ENCODE measurements around the gene CCR5. TPM values are rescaled to one million over a fixed set of nuclear protein-coding genes. Genes with fewer than 3 reads are reported as not detected.

The CCR5 gene
- total and polyA plus RNA-seq, 9 of the 15 experiments (the other 6 are each of a cell fraction or from before 2014, with no cell fraction given): not detected

- TF ChIP-seq MYC (IDR thresholded peaks at IDR 0.05; ENCODE audit: low read depth, low read length) (no peak), MYC (CRISPR knock-in tag; IDR thresholded peaks at IDR 0.05; ENCODE audit: borderline replicate concordance, low read depth) (no peak)
Measured at GRCh38 chr3:46372492-46373359, 2.0 kb downstream of the CCR5 start (continued).

- intact Hi-C loops (cut with micrococcal nuclease): loop anchor here (5.0 kb wide), 3 partner anchors 53 to 297 kb away; no protein-coding TSS in a partner anchor
- Histone ChIP-seq H3K27me3 (ENCODE audit: control insufficient read depth in 2 of 2, insufficient read depth in 2 of 2, low read length in 2 of 2) (peaks cover 19 to 37% of the 10 kb centered on the region in 2 experiments; a peak in 4 of 5 replicates), H3K4me1 (replicated peaks in 1 of 2; ENCODE audit: control insufficient read depth in 2 of 2, insufficient read depth in 2 of 2, low read length in 2 of 2) (no peaks in the 10 kb centered on the region), H3K36me3 (ENCODE audit: control insufficient read depth, insufficient read depth, low read length) (no peaks in the 10 kb centered on the region), H4K20me1 (replicated peaks; ENCODE audit: control insufficient read depth, insufficient read depth, low read length) (no peaks in the 10 kb centered on the region), H3K4me3 (no peak overlapping the region), H3K4me2 (ENCODE audit: insufficient read depth, low read length) (no peak overlapping the region), H2AFZ (ENCODE audit: low read depth, low read length) (no peak overlapping the region), H3K9me3 (replicated peaks; ENCODE audit: control insufficient read depth, insufficient read depth, low read depth, low read length) (no peaks in the 10 kb centered on the region), H3K27ac (ENCODE audit: extremely low read depth, low read depth, low read length) (no peak overlapping the region), H3K9ac (ENCODE audit: insufficient read depth in 1 of 2, low read depth in 2 of 2, low read length in 2 of 2) (no peak overlapping the region), H3K79me2 (ENCODE audit: control insufficient read depth, insufficient read depth, low read length) (no peaks in the 10 kb centered on the region), H3K9me1 (ENCODE audit: control insufficient read depth, insufficient read depth, low read length) (no peaks in the 10 kb centered on the region)
- in situ Hi-C loops (cut with MboI): no loop called here
- FAIRE-seq (no peak), ATAC-seq (no peak), DNase-seq (ENCODE audit: extremely low read depth in 1 of 4, low spot score in 3 of 4) (no peak)
- CTCF ChIA-PET (ENCODE audit: low intra/inter-chr PET ratio): no interaction called here
- no TSS peak for BruUV-seq (replicated peaks)
- POLR2A ChIA-PET: interaction anchor here (0.6 to 1.0 kb wide), 2 partner anchors 11 to 12 kb away, joined by 4 to 6 read pairs; no protein-coding TSS in a partner anchor
- 2% methylated on average over 3 of the region's 3 CpGs for WGBS (ENCODE audit: insufficient coverage, low coverage, missing lambda C conversion rate)
- TF ChIP-seq TGIF2 (CRISPR knock-in tag; IDR thresholded peaks at IDR 0.05) (no peak), TFAP4 (CRISPR knock-in tag; IDR thresholded peaks at IDR 0.05; ENCODE audit: borderline replicate concordance) (no peak), ZNF77 (CRISPR knock-in tag; IDR thresholded peaks at IDR 0.05) (no peak), ZNF384 (IDR thresholded peaks at IDR 0.05; ENCODE audit: low read depth, low read length) (no peak), CREB3L1 (IDR thresholded peaks at IDR 0.05; ENCODE audit: borderline replicate concordance, low read depth) (no peak), POLR2B (IDR thresholded peaks at IDR 0.05; ENCODE audit: low read depth, partially characterized antibody) (no peak), TCF7L2 (IDR thresholded peaks at IDR 0.05; ENCODE audit: low read depth, low read length) (no peak), FOXA1 (IDR thresholded peaks at IDR 0.05; ENCODE audit: borderline replicate concordance) (no peak), WHSC1 (IDR thresholded peaks at IDR 0.05; ENCODE audit: low read length) (no peak), ZNF316 (IDR thresholded peaks at IDR 0.05) (peak; percentile 89), MCM3 (IDR thresholded peaks at IDR 0.05) (no peak), E4F1 (CRISPR knock-in tag; IDR thresholded peaks at IDR 0.05; ENCODE audit: borderline replicate concordance) (no peak), PREB (CRISPR knock-in tag; IDR thresholded peaks at IDR 0.05) (no peak)
Measured at GRCh38 chr3:46374755-46375154, 4.0 kb downstream of the CCR5 start.

Data from K562 (cell line).